GM18498 (cell line): ENCODE measurements around the gene PTPRR.

Source experiments
- ATAC-seq: cut with Tn5 transposase; IDR thresholded peaks from one replicate; pipeline ENCODE4 v1.9.1; 2021; ENCODE audit warnings: mild to moderate bottlenecking, moderate library complexity; ENCODE audit not compliant: unreplicated experiment

The PTPRR gene

GRCh38 chr12:70652451-70652850 is 268.1 kb downstream of the PTPRR start:
- no peak for ATAC-seq

- no peak for ATAC-seq
These were observed 271.7 kb downstream of the PTPRR start for GRCh38 chr12:70648831-70649230.

DNA sequence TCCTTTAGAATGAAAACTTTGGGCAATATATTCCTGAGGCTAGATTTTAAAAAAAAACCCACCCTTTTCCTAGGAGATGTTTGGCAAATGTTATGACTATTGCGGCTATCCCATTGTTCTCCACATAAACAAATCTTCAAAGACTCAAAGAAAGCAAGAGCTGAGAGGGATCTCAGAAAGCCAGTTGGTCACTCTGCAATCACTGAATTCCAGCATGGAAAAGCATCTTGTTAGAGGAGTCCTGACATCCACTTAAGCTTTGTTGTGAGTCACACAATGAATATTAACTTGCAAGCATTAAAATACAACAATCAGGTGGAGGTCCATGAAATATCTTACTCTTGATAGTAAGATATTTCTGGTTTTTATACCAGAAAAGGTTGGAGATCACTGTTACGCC is 272.3 kb downstream of the PTPRR start:
- no peak for ATAC-seq

DNA sequence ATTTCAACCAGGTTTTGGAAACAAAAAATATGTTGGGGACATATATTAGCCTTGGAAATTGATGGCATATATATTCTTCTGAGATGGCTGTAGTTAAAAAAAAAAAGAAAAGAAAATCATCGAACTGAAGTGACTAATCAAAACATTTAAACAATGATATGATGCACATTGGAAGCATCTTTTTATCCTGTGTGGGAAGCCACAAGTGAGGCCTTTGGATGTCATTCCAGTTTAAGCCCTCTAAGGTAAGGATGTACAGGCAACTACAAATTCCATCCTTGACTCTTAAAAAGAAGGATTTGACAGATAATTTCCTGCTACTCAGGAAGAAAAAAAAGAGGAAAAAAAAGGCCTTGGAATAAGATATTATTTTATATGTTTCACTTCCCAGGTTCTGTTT is 273.7 kb downstream of the PTPRR start:
- no peak for ATAC-seq

DNA sequence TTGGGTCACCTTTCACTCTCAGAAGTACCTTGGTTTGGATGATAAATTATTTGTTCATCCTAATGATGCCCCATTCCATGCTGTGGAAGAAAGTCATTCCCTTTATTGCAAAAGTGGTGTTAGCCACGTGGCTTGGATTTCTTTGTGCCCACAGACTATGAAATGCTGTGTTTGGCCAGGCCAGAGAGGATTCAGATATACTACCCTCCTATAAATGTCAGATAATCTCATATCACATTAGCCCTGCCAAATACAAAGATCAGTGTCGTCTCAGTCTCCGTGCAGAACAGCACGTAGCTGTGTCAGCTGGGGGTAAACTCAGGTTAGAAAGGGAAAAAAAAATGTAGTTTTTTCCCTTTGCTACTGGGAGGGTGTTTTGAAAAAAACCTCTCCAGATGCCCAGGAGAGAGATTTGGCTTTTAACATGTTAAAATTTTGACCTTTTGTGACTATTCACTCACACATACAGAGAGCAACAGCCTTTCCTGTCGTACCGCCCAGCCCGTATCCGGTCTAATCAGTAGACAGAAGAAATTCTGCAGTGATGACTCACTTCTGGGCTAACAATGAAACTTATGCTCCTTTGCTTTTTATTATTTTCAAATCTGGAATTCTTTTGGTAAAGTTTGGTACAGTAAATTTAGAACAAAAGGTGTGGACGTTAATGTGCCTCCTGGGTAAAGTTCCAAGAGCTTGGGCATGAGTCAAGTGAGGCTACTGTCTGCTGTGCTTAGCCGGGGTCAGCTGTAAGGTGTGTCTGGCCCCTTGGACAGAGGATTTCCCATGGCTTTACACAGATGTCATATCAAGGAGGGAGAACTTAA is 274.8 kb downstream of the PTPRR start:
- ATAC-seq: no peak

- no peak for ATAC-seq
These were observed 275.7 kb downstream of the PTPRR start for GRCh38 chr12:70644861-70645260.

DNA sequence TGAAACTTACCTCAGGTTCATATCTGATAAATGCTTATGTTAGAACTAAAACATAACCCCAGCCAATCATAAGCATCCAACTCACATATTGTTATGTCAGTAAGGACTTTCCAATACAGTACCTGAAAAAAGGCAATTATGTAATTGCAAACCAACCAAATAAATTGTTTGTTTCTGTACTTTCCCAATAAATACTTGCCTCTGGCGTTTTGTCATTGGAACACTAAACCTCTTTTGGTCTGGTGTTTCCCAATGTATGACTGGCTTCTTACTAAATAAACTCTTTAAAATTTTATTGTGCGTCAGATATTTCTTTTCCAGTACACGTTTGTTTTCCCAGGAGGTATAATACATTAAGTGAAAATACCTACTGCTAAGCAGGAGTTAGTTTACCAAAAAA is 276.6 kb downstream of the PTPRR start:
- no peak for ATAC-seq

DNA sequence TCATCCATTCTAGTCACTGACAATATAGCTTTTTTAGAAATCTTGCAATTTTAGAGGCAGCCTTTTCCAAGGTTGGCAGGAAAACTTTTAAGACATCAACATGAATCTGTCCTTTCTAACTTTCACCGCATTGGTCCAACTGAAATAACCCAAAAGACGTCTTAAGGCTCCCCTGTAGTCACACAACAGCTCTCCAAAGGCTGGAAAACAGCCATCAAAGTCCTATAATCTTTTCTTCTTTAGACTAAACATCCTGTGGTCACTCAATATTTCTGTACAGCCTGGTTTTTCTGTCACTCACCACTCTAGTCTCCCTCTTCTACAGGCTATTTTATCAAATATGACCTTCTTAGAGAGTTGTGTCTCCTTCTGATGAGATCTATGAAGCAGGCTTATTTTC is 278.8 kb downstream of the PTPRR start:
- ATAC-seq: no peak

GRCh38 chr12:70640901-70641300 is 279.6 kb downstream of the PTPRR start:
- ATAC-seq: no peak

DNA sequence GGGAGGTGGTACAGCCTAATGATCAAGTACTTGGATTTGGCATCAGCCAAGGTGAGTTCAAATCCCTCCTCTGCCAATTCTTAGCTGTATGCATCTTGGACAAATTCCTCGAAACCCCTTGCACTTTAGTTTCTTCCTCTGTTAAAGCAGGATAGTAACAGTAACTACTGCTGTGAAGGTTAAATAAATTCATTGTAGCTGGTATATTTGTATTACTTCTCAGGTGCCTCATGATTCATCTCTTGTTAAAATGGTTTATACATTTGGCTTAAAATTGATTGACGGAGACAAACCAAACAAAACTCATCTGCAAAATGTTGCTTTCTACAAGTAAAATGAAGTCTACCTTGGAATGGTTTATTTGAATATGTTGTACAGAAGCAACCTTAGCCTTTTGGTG is 281.0 kb downstream of the PTPRR start:
- ATAC-seq: no peak

DNA sequence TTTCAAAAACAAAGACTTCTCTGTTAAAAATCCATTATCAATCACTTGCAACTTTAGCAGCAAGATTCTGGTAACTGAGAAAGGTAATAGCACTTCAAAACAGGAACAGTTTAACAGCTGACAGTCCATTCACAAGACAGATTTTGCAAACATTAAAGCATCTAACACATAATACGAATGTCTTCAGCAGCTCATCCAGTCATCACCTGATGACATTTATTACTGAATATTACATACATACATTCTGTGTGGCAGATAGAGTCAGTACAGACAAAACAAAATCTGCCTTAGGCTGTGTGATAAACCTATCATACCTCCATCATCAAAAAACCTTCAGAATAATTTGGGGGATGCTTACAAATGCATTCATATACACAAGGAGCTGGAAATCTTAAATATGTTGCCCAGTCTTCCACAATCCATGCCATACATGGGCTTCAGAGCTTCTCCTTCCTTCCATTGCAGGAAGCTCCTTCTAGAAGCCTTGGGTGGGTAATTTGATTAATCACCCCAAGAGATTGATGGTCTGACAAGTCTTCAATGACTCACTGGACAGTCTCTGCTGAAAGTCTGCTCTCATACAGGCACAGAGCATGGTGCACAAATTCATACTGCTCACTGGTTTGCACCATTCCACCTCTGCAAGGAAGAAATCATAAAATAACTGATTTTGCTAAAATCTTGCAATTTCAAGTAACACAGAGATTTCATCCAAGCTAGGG is 281.7 kb downstream of the PTPRR start:
- ATAC-seq: no peak

DNA sequence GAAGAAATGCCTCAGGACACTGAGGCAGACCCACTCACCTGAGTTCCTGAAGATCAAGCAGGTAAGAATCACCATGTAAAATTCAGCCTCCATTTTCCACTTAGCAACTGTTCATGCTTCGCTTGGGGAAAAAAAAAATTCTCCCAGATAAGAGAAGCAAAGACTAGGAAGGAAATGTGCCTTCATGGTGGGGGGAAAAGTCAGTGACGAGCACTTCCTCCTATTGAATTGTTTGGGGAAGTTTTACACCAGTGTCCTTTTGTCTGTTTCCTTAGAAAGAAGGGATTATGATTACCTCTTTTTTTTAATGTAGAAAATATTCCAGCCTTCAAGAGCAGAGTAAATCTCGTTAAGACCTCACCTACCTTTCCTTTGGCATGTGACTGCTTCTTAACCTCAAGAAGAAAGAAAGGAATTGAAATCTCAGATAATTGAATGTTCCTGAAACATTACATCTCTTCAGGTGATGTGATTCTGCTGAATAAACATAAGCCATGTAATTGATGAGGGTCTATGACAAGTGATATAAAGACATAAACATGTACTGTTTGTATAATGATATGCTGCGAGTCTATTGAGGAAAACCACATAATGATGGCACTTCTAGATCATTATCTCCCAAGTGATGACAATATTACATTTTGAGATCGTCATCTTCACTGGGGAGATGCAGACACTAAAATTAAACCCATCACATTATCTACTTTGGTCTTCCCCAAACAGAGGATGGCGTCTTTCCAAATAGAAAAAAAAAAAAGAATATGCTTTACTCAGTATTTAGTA is 283.0 kb downstream of the PTPRR start, which contains the start of gene PTPRB:
Gene PTPRB, minus strand, starts transcription at position 127 of the 783 bp plus-strand sequence. Its CDS starts 34 bp downstream, at position 93.
- ATAC-seq: no peak

- ATAC-seq: no peak
These were observed 284.8 kb downstream of the PTPRR start for GRCh38 chr12:70635755-70636154.

- ATAC-seq: no peak
These were observed 291.6 kb downstream of the PTPRR start for GRCh38 chr12:70628701-70629480.

DNA sequence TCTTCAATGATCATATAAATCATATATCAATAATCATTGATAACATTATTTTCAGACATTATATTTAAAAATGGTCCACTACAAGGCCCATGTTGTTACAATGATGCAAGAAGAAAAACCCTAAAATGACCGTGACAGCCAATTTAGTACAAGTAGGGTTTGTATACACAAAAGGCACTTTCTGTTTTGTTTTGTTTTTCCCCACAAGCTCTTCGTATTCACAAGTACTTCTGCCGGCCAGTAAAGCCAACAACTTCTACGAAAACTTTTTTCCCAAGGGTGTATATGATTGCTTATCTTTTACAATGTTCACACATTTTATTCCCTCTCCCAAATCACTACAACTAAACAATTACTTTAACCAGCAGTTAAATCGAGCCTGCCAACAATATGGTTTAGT is 292.9 kb downstream of the PTPRR start:
- no peak for ATAC-seq

- no peak for ATAC-seq
These were observed 294.4 kb downstream of the PTPRR start for GRCh38 chr12:70626180-70626579.

GRCh38 chr12:70619471-70620152 is 300.9 kb downstream of the PTPRR start:
- ATAC-seq: no peak

- ATAC-seq: no peak
These were observed 302.2 kb downstream of the PTPRR start for GRCh38 chr12:70618371-70618770.

DNA sequence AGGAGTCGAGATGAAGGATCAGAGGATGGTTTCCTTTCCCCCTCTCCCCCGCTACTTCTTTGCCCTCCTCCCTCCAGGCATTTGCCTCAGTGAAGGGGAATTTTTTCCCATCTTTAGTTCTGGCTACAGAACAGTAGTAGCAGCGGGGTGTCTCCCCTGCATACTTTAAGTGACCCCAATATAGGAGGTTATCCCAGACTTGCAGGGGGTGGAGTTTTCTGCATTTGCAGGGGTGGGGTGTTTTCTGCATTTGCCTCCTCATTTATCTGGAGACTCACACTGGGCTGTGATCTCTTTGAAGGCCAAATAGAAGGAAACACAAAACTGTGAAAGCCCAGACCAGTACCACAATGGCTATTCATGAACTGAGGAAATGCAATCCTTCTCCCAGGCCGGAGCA is 303.1 kb downstream of the PTPRR start:
- no peak for ATAC-seq
